Immature natural killer cell (primary cell): ENCODE measurements around the gene ARHGAP26. TPM values are rescaled to one million over a fixed set of nuclear protein-coding genes. Genes with fewer than 3 reads are reported as not detected.
"Not testable (repeated sequence)": the region's sequence is repeated elsewhere in the genome, so short reads cannot be mapped to it uniquely, and the experiment has no call there.

Experiments used
- DNase-seq, 3 donors: peaks; one replicate each; pipeline ENCODE4 v3.0.0; 2022; ENCODE audit warnings: mixed read lengths in 1 of 3
- H3K27ac Mint-ChIP-seq, 6 donors: one replicate each; pipeline ENCODE4 v1.8.0; 2020; ENCODE audit warnings: mixed read lengths in 6 of 6, mild to moderate bottlenecking in 5 of 6, inconsistent platforms in 4 of 6, moderate library complexity in 3 of 6
- H3K27me3 Mint-ChIP-seq, 3 donors: one replicate each; pipeline ENCODE4 v1.8.0; 2020 to 2021; ENCODE audit warnings: low read depth in 3 of 3, mild to moderate bottlenecking in 3 of 3, mixed read lengths in 3 of 3, moderate library complexity in 3 of 3, inconsistent platforms in 1 of 3
- H3K36me3 Mint-ChIP-seq, 3 donors: one replicate each; pipeline ENCODE4 v1.8.0; 2020; ENCODE audit warnings: mixed read lengths in 3 of 3, inconsistent platforms in 2 of 3, mild to moderate bottlenecking in 2 of 3
- H3K4me1 Mint-ChIP-seq, 2 donors: one replicate each; pipeline ENCODE4 v1.8.0; 2020; ENCODE audit warnings: inconsistent platforms in 2 of 2, mild to moderate bottlenecking in 2 of 2, mixed read lengths in 2 of 2, moderate library complexity in 1 of 2
- H3K4me3 Mint-ChIP-seq, 5 donors: one replicate each; pipeline ENCODE4 v1.8.0; 2020; ENCODE audit warnings: mild to moderate bottlenecking in 5 of 5, mixed read lengths in 5 of 5, inconsistent platforms in 3 of 5, moderate library complexity in 3 of 5
- H3K9me3 Mint-ChIP-seq, 6 donors: one replicate each; pipeline ENCODE4 v1.8.0; 2020; ENCODE audit warnings: mild to moderate bottlenecking in 6 of 6, mixed read lengths in 6 of 6, inconsistent platforms in 4 of 6, moderate library complexity in 3 of 6
- polyA plus RNA-seq, 3 donors: library from polyadenylated mRNA; unstranded; fragments of 300-500 nt; fragmentation: Illumina TruSeq; gene quantifications; one replicate each; pipeline ENCODE4 v1.2.3, GENCODE V29; 2021

ARHGAP26 gene
- polyA plus RNA-seq, 3 donors from 2014 or later: 14.5 to 43.7 (median 17.6) TPM

DNA sequence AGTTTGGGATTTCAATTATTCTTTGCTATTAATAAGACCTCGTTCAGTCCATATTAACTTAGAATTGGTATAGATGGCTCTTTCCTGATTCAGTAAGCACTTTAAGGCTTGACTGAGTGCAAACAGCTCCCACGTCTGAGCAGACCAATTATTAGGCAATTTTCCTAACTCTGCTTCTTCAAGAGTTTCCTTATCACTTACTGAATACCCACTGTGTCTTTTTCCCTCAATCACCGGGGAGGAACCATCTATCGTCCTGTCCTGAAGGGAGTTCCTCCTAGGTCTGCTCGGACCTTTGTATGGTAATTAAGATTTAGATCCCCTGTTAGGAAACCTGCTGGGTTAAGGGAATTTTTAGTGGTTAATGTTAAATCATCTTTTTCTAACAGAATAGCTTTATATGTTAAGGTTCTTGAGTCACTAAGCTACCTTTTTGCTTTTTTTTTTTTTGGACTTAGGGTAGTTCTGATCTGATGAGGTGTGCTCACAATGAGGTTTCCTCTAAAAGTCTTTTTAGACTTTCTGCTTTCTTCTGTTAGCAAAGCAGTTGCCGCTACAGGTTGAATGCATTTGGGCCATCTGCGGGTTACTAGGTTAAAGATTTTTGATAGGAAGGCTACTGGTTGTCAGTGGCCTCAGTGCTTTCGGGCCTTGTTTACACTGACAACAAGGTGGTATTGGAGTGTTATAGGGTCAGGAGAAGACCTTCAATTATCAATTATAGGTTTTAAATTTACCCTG, 322.7 kb downstream of the ARHGAP26 start:
- not testable (repeated sequence) for DNase-seq, H3K4me3 Mint-ChIP-seq, H3K9me3 Mint-ChIP-seq, H3K27ac Mint-ChIP-seq, H3K27me3 Mint-ChIP-seq
- Mint-ChIP-seq H3K4me1 (peaks cover 7 to 26% of the 10 kb centered on the region in 2 donors), H3K36me3 (peaks cover 3 to 11% (median 10%) of the 10 kb centered on the region in 3 donors)

DNA sequence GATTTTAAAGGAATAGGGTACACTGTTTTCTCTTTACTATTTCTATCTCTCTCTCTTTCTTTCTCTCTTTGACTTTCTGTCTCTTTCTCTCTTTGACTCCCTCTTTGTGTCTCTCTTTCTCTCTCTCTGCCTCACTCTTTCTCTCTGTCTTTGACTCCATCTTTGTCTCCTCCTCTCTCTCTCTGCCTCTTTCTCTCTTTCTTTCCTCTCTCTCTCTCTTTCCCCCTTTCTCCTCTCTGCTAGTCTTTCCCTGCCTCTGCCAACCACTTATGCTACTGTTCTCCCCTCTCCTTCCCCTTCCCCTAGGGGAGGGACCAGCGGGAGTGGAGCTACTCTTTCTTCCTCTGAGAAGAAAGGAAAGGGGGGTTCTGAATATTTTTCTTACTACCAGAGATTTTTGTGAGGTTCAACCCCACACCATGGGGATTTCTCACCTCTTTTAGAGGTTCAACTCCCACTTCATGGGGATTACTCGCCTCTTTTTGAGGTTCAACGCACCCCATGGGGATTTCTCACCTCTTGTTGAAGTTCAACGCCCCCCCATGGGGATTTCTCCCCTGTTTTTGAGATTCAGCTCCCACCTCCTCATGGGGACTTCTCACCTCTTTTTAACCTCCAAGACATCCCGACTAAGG, 323.4 kb downstream of the ARHGAP26 start:
- Mint-ChIP-seq H3K9me3 (no peaks in the 10 kb centered on the region), H3K27ac (peak overlapping the region in 4 of 6 donors; percentile 4 to 68 (median 40)), H3K27me3 (peaks cover 0 to 2% (median 0%) of the 10 kb centered on the region in 3 donors), H3K4me1 (peaks cover 7 to 26% of the 10 kb centered on the region in 2 donors), H3K4me3 (no peak overlapping the region), H3K36me3 (peaks cover 3 to 10% (median 10%) of the 10 kb centered on the region in 3 donors)
- no peak for DNase-seq

DNA sequence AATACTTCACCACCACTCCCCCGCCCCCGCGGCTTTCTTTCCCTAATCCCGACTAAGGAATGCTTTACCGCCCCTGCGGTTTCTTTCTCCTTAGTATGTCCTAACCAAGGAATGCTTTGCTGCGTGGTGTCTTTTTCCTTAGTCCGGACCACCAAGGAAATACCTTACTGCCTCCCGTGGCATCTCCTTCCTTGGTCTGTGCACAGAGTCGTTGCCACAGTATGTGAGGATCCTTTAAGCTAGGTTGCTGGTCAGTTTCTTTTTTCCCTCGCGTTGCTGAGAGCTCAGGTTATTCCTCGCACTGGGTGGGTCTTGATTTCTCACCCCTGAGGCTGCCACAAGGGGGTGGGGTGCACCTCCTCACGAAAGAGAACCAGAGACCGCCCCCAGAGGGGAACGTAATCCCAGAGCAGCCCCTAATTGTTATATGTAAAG, 323.9 kb downstream of the ARHGAP26 start:
- Mint-ChIP-seq H3K4me1 (peaks cover 7 to 26% of the 10 kb centered on the region in 2 donors), H3K4me3 (peak overlapping the region in 3 of 5 donors; percentile 19 to 48 (median 19)), H3K27ac (peak overlapping the region in 4 of 6 donors; percentile 49 to 74 (median 53)), H3K27me3 (no peaks in the 10 kb centered on the region), H3K9me3 (no peaks in the 10 kb centered on the region), H3K36me3 (peaks cover 0 to 10% (median 7%) of the 10 kb centered on the region in 3 donors)
- DNase-seq: peak in 1 of 3 donors; percentile 5

DNA sequence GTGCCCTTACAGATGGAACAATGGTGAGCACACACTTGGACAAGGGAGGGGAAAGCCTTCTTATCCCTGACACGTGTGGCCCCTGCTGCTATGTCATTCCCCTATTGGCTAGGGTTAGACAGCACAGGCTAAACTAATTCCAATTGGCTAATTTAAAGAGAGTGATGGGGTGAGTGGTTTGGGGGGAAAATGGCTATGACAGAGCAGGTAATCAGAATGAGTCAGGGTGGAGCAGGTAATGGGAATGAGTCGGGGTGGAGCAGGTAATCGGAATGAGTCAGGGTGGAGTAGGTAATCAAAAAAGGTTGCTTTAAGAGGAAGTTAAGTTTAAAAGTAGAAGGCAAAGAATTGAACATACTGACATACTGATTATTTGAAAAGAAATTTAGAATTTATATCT, 324.4 kb downstream of the ARHGAP26 start:
- not testable (repeated sequence) for H3K4me3 Mint-ChIP-seq, H3K9me3 Mint-ChIP-seq, DNase-seq, H3K27me3 Mint-ChIP-seq, H3K36me3 Mint-ChIP-seq
- Mint-ChIP-seq H3K4me1 (peaks cover 7 to 28% of the 10 kb centered on the region in 2 donors), H3K27ac (peak overlapping the region in 4 of 6 donors; percentile 30 to 76 (median 48))

DNA sequence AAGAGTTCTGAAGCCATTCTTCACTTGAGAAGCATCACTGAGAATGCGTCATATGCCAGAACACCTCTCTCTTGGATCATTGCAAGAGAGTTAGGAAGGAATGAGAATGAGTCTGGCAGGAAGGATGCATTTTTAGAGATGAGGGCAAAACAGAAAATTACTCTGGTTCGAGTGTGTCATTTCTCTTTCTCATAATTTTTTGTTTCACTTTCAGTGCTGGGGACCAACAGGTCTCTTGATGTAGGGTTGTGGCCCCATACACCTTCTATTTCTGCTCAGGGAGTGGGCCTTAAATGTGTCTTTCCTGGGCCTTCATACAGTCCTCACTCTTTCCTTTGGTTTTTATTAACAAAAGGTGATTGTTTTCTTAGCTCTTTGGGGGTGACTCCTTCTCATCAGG, 330.9 kb downstream of the ARHGAP26 start:
- peak in 2 of 3 donors; percentile 4 to 5 for DNase-seq
- Mint-ChIP-seq H3K9me3 (no peaks in the 10 kb centered on the region), H3K4me1 (peaks cover 24 to 36% of the 10 kb centered on the region in 2 donors), H3K4me3 (peak overlapping the region in 4 of 5 donors; percentile 47 to 68 (median 58)), H3K36me3 (peaks cover 11 to 17% (median 11%) of the 10 kb centered on the region in 3 donors), H3K27me3 (peaks cover 0 to 2% (median 0%) of the 10 kb centered on the region in 3 donors), H3K27ac (peak overlapping the region; percentile 79 to 92 (median 87))

DNA sequence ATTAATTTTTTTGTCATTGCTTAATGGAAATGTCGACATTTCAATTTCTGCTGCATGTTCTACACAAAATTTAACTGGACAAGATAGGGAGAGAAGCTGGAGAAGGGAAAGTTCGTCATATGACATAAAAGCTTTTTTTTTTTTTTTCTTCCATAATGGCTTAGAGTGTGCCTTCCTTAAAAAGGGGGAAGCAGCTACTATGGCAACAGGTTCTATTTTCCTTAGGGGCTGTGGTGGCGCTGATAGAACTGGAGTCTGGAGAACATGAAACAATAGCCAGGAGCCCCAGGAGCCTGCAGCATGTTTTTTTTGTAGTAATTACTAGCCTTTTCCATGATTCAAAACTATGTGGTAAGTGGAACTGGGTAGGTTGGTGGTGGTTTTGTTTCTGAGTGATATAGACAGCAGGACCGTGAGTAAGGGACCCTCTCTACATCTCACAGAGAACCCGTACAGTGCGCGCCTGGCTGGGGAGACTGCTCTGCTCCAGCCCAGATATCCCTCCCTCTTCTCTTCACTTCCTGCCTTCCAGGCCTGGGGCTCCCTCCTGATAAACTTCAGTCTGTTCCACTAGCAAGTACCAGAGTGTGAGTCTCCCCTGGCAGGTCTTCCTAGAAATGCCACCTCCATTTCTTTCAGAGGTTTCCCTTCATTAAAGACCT, 331.7 kb downstream of the ARHGAP26 start:
- peak overlapping the region in 4 of 5 donors; percentile 47 to 68 (median 58) for H3K4me3 Mint-ChIP-seq
- H3K27me3 Mint-ChIP-seq: peaks cover 0 to 2% (median 0%) of the 10 kb centered on the region in 3 donors
- H3K9me3 Mint-ChIP-seq: no peaks in the 10 kb centered on the region

DNA sequence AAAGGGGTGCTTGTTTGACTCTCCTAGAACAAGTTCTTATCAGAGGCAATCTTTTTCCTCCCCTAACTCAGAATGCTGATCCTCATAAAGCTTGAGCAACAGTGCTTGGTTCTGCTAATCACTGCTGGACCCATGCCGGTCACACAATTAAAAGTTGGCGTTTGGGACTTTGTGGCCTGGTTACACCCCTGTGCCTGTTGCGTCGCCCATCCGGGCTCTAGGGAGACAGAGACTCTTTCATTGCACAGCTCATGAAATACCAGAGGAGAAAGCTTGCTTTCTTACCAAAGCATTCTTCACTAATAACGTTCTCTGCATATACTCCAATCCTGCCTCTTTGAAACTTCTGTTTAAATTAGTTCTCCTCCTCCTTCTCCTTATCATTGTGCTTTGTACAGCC, 332.2 kb downstream of the ARHGAP26 start:
- Mint-ChIP-seq H3K9me3 (no peaks in the 10 kb centered on the region), H3K27ac (peak overlapping the region in 4 of 6 donors; percentile 33 to 79 (median 48)), H3K36me3 (peaks cover 8 to 15% (median 13%) of the 10 kb centered on the region in 3 donors), H3K4me3 (no peak overlapping the region), H3K4me1 (peaks cover 31 to 45% of the 10 kb centered on the region in 2 donors), H3K27me3 (peaks cover 0 to 2% (median 0%) of the 10 kb centered on the region in 3 donors)
- DNase-seq: no peak

More for the DNA sequence above, 331.7 kb downstream of the ARHGAP26 start:
- peak overlapping the region; percentile 79 to 92 (median 87) for H3K27ac Mint-ChIP-seq
- peaks cover 26 to 39% of the 10 kb centered on the region in 2 donors for H3K4me1 Mint-ChIP-seq
- DNase-seq: no peak
- peaks cover 9 to 16% (median 11%) of the 10 kb centered on the region in 3 donors for H3K36me3 Mint-ChIP-seq

DNA sequence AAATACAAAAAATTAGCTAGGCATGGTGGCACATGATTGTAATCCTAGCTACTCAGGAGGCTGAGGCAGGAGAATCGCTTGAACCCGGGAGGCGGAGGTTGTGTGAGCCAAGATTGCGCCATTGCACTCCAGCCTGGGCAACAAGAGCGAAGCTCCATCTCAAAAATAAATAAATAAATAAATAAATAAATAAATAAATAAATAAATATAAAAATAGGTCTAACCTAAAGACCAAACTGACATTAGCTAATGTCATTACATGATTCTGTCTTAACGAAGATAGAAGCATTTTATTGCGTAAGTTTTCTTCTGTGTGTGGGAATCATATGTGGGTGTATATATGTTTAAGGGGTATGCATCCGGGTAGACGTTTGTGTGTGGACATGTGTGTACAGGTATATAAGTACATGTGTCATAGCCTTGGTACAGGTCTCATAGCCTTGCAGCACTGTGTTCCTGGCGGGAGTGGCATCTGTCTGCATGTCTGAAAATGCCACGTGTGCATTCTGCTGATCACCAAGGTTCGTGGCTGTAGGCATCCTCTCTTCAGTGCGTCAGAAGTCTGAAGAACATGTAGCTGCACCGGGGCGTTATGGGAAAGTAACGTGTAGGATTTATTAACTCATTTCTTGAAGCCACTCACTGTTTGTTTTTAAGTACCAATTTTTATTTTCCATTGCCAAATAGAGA, 335.2 kb downstream of the ARHGAP26 start:
- H3K27ac Mint-ChIP-seq: peak overlapping the region in 1 of 6 donors; percentile 49
- H3K4me1 Mint-ChIP-seq: peaks cover 44 to 49% of the 10 kb centered on the region in 2 donors
- peaks cover 14 to 16% (median 15%) of the 10 kb centered on the region in 3 donors for H3K36me3 Mint-ChIP-seq
- H3K9me3 Mint-ChIP-seq: no peaks in the 10 kb centered on the region
- H3K27me3 Mint-ChIP-seq: peaks cover 0 to 2% (median 2%) of the 10 kb centered on the region in 3 donors
- no peak overlapping the region for H3K4me3 Mint-ChIP-seq
- DNase-seq: no peak

DNA sequence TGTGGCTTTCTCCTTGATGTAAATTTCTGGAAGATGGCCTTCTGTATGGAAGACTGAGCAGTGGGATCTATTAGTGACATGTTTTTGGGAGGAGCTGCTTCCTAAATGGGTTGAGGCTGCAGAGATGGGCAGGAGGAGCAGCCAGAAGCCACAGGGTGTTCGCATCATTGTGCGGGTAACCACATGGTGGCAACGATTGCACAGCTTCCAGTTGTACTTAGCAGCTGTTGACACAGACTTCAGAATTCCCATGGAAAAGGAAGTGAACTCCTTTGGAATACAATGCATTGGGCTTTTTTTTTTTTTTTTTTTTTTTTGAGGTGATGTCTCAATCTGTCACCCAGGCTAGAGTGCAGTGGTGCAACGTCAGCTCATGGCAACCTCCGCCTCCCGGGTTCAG, 336.0 kb downstream of the ARHGAP26 start:
- Mint-ChIP-seq H3K9me3 (no peaks in the 10 kb centered on the region), H3K4me1 (peaks cover 38 to 46% of the 10 kb centered on the region in 2 donors), H3K4me3 (no peak overlapping the region), H3K36me3 (peaks cover 13 to 16% (median 15%) of the 10 kb centered on the region in 3 donors), H3K27ac (peak overlapping the region in 3 of 6 donors; percentile 37 to 54 (median 49)), H3K27me3 (peaks cover 0 to 2% (median 2%) of the 10 kb centered on the region in 3 donors)
- no peak for DNase-seq

DNA sequence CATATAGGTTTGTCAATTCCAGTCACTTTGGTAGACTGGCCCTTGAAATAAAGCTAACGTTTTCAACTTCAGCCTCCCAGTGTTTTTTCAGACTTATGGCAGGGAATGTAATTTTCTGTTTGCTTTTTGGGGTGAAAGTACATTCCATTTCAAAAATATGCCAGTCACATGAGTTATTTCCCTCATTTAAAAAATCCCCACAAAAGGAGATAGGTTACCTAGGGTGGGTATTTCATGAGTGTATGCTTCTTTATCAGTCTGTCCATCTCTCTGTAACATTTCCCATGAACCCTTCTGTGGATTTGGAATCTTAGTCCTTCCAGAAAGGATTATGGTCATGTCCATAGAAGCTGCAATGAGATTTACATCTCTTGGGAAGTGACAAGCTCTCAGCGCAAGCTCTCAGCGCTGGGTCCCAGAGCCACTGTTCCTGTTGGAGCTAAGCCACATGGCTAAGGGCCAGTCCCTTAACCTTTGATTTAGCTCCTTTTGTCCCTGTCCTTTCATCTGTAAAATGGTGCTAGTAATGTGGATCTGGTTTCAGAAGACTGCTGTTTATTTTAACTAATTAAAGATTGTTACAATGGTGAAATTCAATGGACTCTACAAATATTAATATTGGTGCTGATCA, 338.4 kb downstream of the ARHGAP26 start:
- DNase-seq: no peak
- peaks cover 34 to 45% of the 10 kb centered on the region in 2 donors for H3K4me1 Mint-ChIP-seq
- H3K9me3 Mint-ChIP-seq: no peaks in the 10 kb centered on the region
- H3K27me3 Mint-ChIP-seq: peaks cover 0 to 2% (median 2%) of the 10 kb centered on the region in 3 donors
- H3K4me3 Mint-ChIP-seq: no peak overlapping the region
- peak overlapping the region in 2 of 6 donors; percentile 18 to 25 for H3K27ac Mint-ChIP-seq
- peaks cover 3 to 11% (median 10%) of the 10 kb centered on the region in 3 donors for H3K36me3 Mint-ChIP-seq

DNA sequence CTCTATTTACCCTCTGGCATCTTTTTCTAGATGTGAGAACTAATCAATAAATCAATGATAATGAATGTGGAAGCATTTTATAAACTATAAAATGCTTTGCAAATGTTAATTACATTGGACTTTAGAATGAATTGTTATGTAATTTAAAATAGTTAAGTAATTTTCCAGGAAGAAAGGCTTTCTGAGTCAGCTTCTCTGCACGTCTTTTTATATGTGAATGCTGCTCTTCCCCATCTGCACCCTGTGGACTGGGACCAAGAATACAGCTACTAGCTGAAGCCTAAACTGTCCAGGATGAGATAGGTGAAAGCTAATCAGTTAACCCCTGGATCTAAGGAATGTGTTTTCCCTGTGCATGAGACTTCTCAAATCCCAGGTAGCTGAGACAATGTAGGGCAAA, 340.4 kb downstream of the ARHGAP26 start:
- H3K36me3 Mint-ChIP-seq: peaks cover 3 to 11% (median 10%) of the 10 kb centered on the region in 3 donors
- no peak overlapping the region for H3K4me3 Mint-ChIP-seq
- DNase-seq: no peak
- no peak overlapping the region for H3K27ac Mint-ChIP-seq
- H3K27me3 Mint-ChIP-seq: peaks cover 0 to 2% (median 2%) of the 10 kb centered on the region in 3 donors
- H3K9me3 Mint-ChIP-seq: no peaks in the 10 kb centered on the region
- peaks cover 37 to 56% of the 10 kb centered on the region in 2 donors for H3K4me1 Mint-ChIP-seq

DNA sequence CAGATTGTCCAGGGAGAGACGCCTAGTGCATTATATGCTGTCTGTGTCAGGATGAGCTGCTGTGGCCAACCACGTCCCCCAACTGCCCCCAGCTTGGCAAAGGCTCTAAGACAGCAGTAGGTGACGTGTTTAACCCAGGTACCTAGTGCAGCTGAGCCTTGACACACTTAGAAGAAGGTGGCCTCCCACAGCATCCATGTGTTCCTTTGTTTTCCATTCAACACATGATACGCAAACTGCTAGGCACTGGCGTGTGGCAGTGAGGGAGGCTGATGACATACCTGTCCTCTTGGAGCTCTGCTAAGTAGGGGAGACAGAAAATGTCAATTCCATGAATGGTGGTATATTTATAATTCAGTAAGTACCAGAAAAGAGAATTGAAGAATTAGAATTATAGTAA, 341.6 kb downstream of the ARHGAP26 start:
- peaks cover 0 to 11% (median 10%) of the 10 kb centered on the region in 3 donors for H3K36me3 Mint-ChIP-seq
- peaks cover 34 to 57% of the 10 kb centered on the region in 2 donors for H3K4me1 Mint-ChIP-seq
- H3K27ac Mint-ChIP-seq: no peak overlapping the region
- H3K4me3 Mint-ChIP-seq: no peak overlapping the region
- peaks cover 0 to 2% (median 2%) of the 10 kb centered on the region in 3 donors for H3K27me3 Mint-ChIP-seq
- DNase-seq: no peak
- H3K9me3 Mint-ChIP-seq: no peaks in the 10 kb centered on the region
